ENCODE measurements around the gene NECTIN1. TPM values are rescaled to one million over a fixed set of nuclear protein-coding genes. Genes with fewer than 3 reads are reported as not detected.

The NECTIN1 gene
- total and polyA plus RNA-seq, 2 experiments from 2014 or later: 3.6 to 7.4 TPM

DNA sequence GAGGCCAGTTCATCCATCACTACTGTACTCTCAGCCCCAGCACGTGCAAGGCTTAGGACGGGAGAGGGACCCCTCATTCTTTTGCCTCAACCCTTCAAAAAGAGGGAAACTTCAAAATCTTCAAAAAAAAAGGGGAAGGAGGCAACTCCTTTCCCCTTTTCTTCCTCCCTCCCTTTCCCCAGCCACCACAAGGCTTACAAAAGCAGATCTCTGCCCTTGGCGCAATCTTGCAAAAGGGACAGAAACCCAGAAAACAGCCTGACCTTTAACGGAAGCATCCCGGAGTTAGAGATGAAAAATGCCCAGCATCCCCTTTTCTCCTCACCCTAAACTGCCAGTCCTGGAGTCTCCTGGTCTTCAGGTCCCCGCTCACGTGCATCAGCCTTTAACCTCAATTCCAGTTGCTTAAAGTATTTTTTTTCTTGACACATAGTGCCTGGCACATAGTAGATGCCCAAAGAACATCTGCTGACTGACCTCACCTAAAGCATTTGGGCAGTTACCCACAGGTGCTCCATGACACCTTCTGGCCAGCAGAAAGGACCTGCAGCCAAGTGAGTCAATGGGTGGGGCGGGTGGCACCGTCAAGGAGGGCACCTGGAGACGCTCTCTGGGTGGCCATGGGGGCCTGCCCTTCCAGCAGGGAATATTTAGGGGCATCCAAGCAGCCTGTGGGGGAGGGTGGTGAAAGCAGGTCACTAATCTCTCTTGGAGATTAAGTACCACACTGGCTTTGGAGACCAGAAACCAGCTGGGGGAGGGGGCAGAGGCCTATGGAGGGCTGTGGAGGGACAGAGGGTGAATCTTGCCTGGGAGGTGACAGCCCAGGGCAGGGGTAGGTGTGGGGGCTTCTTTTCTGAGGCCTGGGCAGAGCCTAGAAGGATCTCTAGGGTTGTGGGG, 16.3 kb downstream of the NECTIN1 start:
- Histone ChIP-seq H3K79me2 (peaks cover 14% of the 10 kb centered on the region), H3K36me3 (replicated peaks; ENCODE audit: insufficient read depth, low read depth) (no peaks in the 10 kb centered on the region), H3K4me3 (no peak overlapping the region), H4K20me1 (ENCODE audit: insufficient read depth, poor library complexity, severe bottlenecking) (no peaks in the 10 kb centered on the region), H3K4me2 (peak overlapping the region; percentile 61), H3K9me2 (replicated peaks; ENCODE audit: insufficient read depth) (no peaks in the 10 kb centered on the region), H3K27me3 (no peaks in the 10 kb centered on the region), H3K27ac (no peak overlapping the region), H3K9me3 (ENCODE audit: low read depth) (no peaks in the 10 kb centered on the region), H2AFZ (no peak overlapping the region), H3K4me1 (ENCODE audit: insufficient read depth) (peaks cover 35% of the 10 kb centered on the region)
- no peak for DNase-seq (ENCODE audit: low spot score)
- TF ChIP-seq, protein P1, sequence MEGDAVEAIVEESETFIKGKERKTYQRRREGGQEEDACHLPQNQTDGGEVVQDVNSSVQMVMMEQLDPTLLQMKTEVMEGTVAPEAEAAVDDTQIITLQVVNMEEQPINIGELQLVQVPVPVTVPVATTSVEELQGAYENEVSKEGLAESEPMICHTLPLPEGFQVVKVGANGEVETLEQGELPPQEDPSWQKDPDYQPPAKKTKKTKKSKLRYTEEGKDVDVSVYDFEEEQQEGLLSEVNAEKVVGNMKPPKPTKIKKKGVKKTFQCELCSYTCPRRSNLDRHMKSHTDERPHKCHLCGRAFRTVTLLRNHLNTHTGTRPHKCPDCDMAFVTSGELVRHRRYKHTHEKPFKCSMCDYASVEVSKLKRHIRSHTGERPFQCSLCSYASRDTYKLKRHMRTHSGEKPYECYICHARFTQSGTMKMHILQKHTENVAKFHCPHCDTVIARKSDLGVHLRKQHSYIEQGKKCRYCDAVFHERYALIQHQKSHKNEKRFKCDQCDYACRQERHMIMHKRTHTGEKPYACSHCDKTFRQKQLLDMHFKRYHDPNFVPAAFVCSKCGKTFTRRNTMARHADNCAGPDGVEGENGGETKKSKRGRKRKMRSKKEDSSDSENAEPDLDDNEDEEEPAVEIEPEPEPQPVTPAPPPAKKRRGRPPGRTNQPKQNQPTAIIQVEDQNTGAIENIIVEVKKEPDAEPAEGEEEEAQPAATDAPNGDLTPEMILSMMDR (IDR thresholded peaks at IDR 0.05; ENCODE audit: poor library complexity): no peak
- TF ChIP-seq EZH2phosphoT487 (IDR thresholded peaks at IDR 0.05; ENCODE audit: low read depth, severe bottlenecking, unreplicated experiment): no peak
- no peak for TF ChIP-seq EZH2 (IDR thresholded peaks at IDR 0.05; ENCODE audit: borderline replicate concordance)
- WGBS (ENCODE audit: low lambda C conversion rate, missing lambda C conversion rate): 68% methylated on average over 10 of the region's 10 CpGs

DNA sequence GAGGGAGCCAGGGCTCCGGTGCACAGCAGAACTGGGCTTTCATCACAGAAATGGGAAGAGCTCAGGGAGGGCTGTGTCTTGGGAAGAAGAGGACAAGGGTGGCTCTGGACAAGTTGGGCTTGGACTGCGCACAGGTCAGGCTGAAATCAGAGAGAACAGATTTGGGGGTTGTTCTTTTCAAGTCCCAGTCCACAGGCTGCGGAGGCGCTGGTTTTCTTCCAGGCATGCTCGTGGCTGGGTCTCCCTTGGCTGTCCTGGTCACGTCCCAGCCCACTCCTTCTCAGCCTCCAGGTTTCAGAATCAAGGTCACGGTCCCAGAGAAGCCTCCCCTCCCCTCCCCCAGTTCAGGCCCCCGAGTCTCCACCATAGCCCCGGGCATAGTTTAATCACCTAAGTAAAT, 17.0 kb downstream of the NECTIN1 start:
- Histone ChIP-seq H3K27me3 (no peaks in the 10 kb centered on the region), H3K36me3 (replicated peaks; ENCODE audit: insufficient read depth, low read depth) (no peaks in the 10 kb centered on the region), H3K4me1 (ENCODE audit: insufficient read depth) (peaks cover 35% of the 10 kb centered on the region), H3K9me2 (replicated peaks; ENCODE audit: insufficient read depth) (no peaks in the 10 kb centered on the region), H3K79me2 (peaks cover 14% of the 10 kb centered on the region), H2AFZ (no peak overlapping the region), H3K4me2 (peak overlapping the region; percentile 61), H3K9me3 (ENCODE audit: low read depth) (no peaks in the 10 kb centered on the region), H4K20me1 (ENCODE audit: insufficient read depth, poor library complexity, severe bottlenecking) (no peaks in the 10 kb centered on the region), H3K4me3 (no peak overlapping the region), H3K27ac (no peak overlapping the region)
- TF ChIP-seq EZH2phosphoT487 (IDR thresholded peaks at IDR 0.05; ENCODE audit: low read depth, severe bottlenecking, unreplicated experiment) (no peak), EZH2 (IDR thresholded peaks at IDR 0.05; ENCODE audit: borderline replicate concordance) (no peak)
- TF ChIP-seq, protein P1 (IDR thresholded peaks at IDR 0.05; ENCODE audit: poor library complexity): no peak
- 76% methylated on average over 9 of the region's 9 CpGs for WGBS (ENCODE audit: low lambda C conversion rate, missing lambda C conversion rate)
- no peak for DNase-seq (ENCODE audit: low spot score)

DNA sequence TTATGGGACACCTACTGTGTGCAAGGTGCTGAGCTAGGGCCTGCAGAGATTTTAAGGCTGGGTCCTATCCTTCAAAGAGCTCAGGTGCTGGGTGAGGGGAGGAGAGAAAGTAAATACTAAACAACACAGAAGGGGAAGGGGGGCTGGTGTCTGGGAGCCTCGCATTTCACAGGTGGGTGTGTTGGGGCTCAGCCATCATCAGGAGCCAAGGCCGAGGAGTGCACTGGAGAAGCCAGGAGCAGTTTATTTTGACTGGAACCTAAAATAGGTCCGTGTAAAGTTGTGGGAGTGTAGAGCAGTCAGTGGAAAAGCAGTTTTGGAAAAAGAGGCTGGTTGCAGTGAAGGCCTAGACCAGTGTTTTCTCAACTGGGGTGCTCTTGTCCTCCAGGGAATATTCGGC, 17.5 kb downstream of the NECTIN1 start:
- DNase-seq (ENCODE audit: low spot score): no peak
- Histone ChIP-seq H2AFZ (no peak overlapping the region), H3K4me3 (no peak overlapping the region), H3K36me3 (replicated peaks; ENCODE audit: insufficient read depth, low read depth) (no peaks in the 10 kb centered on the region), H3K79me2 (peaks cover 14% of the 10 kb centered on the region), H3K4me1 (ENCODE audit: insufficient read depth) (peaks cover 33% of the 10 kb centered on the region), H3K27ac (no peak overlapping the region), H3K27me3 (no peaks in the 10 kb centered on the region), H3K9me3 (ENCODE audit: low read depth) (no peaks in the 10 kb centered on the region), H4K20me1 (ENCODE audit: insufficient read depth, poor library complexity, severe bottlenecking) (no peaks in the 10 kb centered on the region), H3K4me2 (no peak overlapping the region), H3K9me2 (replicated peaks; ENCODE audit: insufficient read depth) (no peaks in the 10 kb centered on the region)
- WGBS (ENCODE audit: low lambda C conversion rate, missing lambda C conversion rate): 79% methylated on average over 4 of the region's 4 CpGs
- no peak for TF ChIP-seq EZH2 (IDR thresholded peaks at IDR 0.05; ENCODE audit: borderline replicate concordance)
- TF ChIP-seq, protein P1 (IDR thresholded peaks at IDR 0.05; ENCODE audit: poor library complexity): no peak
- no peak for TF ChIP-seq EZH2phosphoT487 (IDR thresholded peaks at IDR 0.05; ENCODE audit: low read depth, severe bottlenecking, unreplicated experiment)
